ENCODE results near the gene MFSD11. TPM values are rescaled to one million over a fixed set of nuclear protein-coding genes. Genes with fewer than 3 reads are reported as not detected.
A peak's percentile ranks its signal among the peaks of the same experiment; 100 is the strongest.
"Not testable (repeated sequence)": the region's sequence is repeated elsewhere in the genome, so short reads cannot be mapped to it uniquely, and the experiment has no call there.

The MFSD11 gene
- total and polyA plus RNA-seq, 5 experiments from 2014 or later, result 18.1 to 30.4 (median 23.6) TPM

- DNase-seq (no peak), ATAC-seq (no peak)
- H3K4me3 Mint-ChIP-seq, result no peak overlapping the region
- POLR2A ChIA-PET, result interaction anchor here (0.7 to 6.5 kb wide), 3 partner anchors 13 to 1999 kb away, joined by 3 to 184 read pairs (median 109); partner anchors contain the start of genes JMJD6 and METTL23
- peak overlapping the region in 3 of 10 donors; percentile 11 to 40 (median 29) for H3K27ac Mint-ChIP-seq
- H3K36me3 Mint-ChIP-seq, result peaks cover 8 to 52% (median 20%) of the 10 kb centered on the region in 3 donors
- H3K9me3 Mint-ChIP-seq, result no peaks in the 10 kb centered on the region
- H3K4me1 Mint-ChIP-seq, result peaks cover 14 to 34% (median 25%) of the 10 kb centered on the region in 4 donors
- no peaks in the 10 kb centered on the region for H3K27me3 Mint-ChIP-seq
Observed at GRCh38 chr17:76740329-76741118, 2.6 kb downstream of the MFSD11 start.

GRCh38 chr17:76742958-76743357 is 5.0 kb downstream of the MFSD11 start:
- no peak for DNase-seq
- Mint-ChIP-seq H3K4me3 (no peak overlapping the region), H3K36me3 (peaks cover 5 to 63% (median 23%) of the 10 kb centered on the region in 3 donors), H3K4me1 (peaks cover 10 to 28% (median 19%) of the 10 kb centered on the region in 4 donors), H3K27ac (no peak overlapping the region), H3K9me3 (no peaks in the 10 kb centered on the region), H3K27me3 (no peaks in the 10 kb centered on the region)
- no peak for ATAC-seq
- POLR2A ChIA-PET, result interaction anchor here (0.7 kb wide), 2 partner anchors 10 kb away, joined by 3 to 4 read pairs; no protein-coding TSS in a partner anchor

GRCh38 chr17:76744747-76745146 is 6.8 kb downstream of the MFSD11 start:
- Mint-ChIP-seq H3K27ac (no peak overlapping the region), H3K27me3 (no peaks in the 10 kb centered on the region), H3K9me3 (no peaks in the 10 kb centered on the region), H3K4me1 (peaks cover 0 to 11% (median 5%) of the 10 kb centered on the region in 4 donors), H3K36me3 (peaks cover 5 to 76% (median 23%) of the 10 kb centered on the region in 3 donors), H3K4me3 (no peak overlapping the region)
- POLR2A ChIA-PET, result no interaction called here
- DNase-seq (no peak), ATAC-seq (no peak)

- DNase-seq, H3K4me1 Mint-ChIP-seq, H3K9me3 Mint-ChIP-seq, H3K4me3 Mint-ChIP-seq, H3K27me3 Mint-ChIP-seq, ATAC-seq: not testable (repeated sequence)
- Mint-ChIP-seq H3K27ac (peak overlapping the region in 1 of 10 donors; percentile 27), H3K36me3 (peaks cover 5 to 78% (median 23%) of the 10 kb centered on the region in 3 donors)
- POLR2A ChIA-PET, result interaction anchor here (3.8 kb wide), 1 partner anchor 8 kb away, joined by 27 read pairs; the partner anchor contains the start of genes MFSD11 and SRSF2
Observed at GRCh38 chr17:76745785-76746184, 7.9 kb downstream of the MFSD11 start.

GRCh38 chr17:76747716-76748363 is 9.9 kb downstream of the MFSD11 start:
- Mint-ChIP-seq H3K9me3 (no peaks in the 10 kb centered on the region), H3K4me3 (no peak overlapping the region), H3K36me3 (peaks cover 0 to 60% (median 21%) of the 10 kb centered on the region in 3 donors), H3K4me1 (peaks cover 5 to 11% (median 10%) of the 10 kb centered on the region in 4 donors), H3K27me3 (no peaks in the 10 kb centered on the region), H3K27ac (no peak overlapping the region)
- POLR2A ChIA-PET, result interaction anchor here (0.8 to 3.8 kb wide), 4 partner anchors 10 to 1209 kb away, joined by 3 to 27 read pairs (median 4); partner anchors contain the start of genes MFSD11 and SRSF2
- ATAC-seq (no peak), DNase-seq (no peak)

GRCh38 chr17:76748657-76749056 is 10.7 kb downstream of the MFSD11 start:
- Mint-ChIP-seq H3K27me3 (no peaks in the 10 kb centered on the region), H3K36me3 (peaks cover 0 to 53% (median 21%) of the 10 kb centered on the region in 3 donors), H3K27ac (peak overlapping the region in 2 of 10 donors; percentile 20 to 59), H3K4me1 (peaks cover 11 to 20% (median 18%) of the 10 kb centered on the region in 4 donors), H3K4me3 (no peak overlapping the region), H3K9me3 (no peaks in the 10 kb centered on the region)
- DNase-seq, result no peak
- no peak for ATAC-seq
- POLR2A ChIA-PET, result interaction anchor here (0.7 to 3.8 kb wide), 5 partner anchors 11 to 1116 kb away, joined by 3 to 27 read pairs (median 3); partner anchors contain the start of genes MFSD11 and SRSF2

- Mint-ChIP-seq H3K36me3 (peaks cover 0 to 26% (median 4%) of the 10 kb centered on the region in 3 donors), H3K9me3 (no peaks in the 10 kb centered on the region), H3K27ac (peak overlapping the region in 7 of 10 donors; percentile 72 to 100 (median 99)), H3K27me3 (no peaks in the 10 kb centered on the region), H3K4me3 (peak overlapping the region in 1 of 10 donors; percentile 75), H3K4me1 (peaks cover 12 to 25% (median 24%) of the 10 kb centered on the region in 4 donors)
- no peak for ATAC-seq
- no peak for DNase-seq
- POLR2A ChIA-PET, result interaction anchor here (0.7 to 6.6 kb wide), 4 partner anchors 14 to 24 kb away, joined by 4 to 109 read pairs (median 16); partner anchors contain the start of genes JMJD6, METTL23, MFSD11 and SRSF2
Observed at GRCh38 chr17:76751416-76751993, 13.6 kb downstream of the MFSD11 start.

- Mint-ChIP-seq H3K27ac (peak overlapping the region; percentile 90 to 100 (median 99)), H3K4me3 (peak overlapping the region in 9 of 10 donors; percentile 37 to 84 (median 67)), H3K9me3 (no peaks in the 10 kb centered on the region), H3K4me1 (peaks cover 12 to 25% (median 24%) of the 10 kb centered on the region in 4 donors), H3K36me3 (peaks cover 0 to 21% (median 0%) of the 10 kb centered on the region in 3 donors), H3K27me3 (no peaks in the 10 kb centered on the region)
- peak in 1 of 2 donors; percentile 59 for ATAC-seq
- POLR2A ChIA-PET, result interaction anchor here (0.6 to 6.6 kb wide), 7 partner anchors 14 to 560 kb away, joined by 3 to 109 read pairs (median 8); partner anchors contain the start of genes JMJD6, METTL23, MFSD11 and SEC14L1
- DNase-seq, result peak in 4 of 10 donors; percentile 8 to 67 (median 32)
Observed at GRCh38 chr17:76752006-76752405, 14.1 kb downstream of the MFSD11 start.

GRCh38 chr17:76753061-76753961 is 15.4 kb downstream of the MFSD11 start:
- no peaks in the 10 kb centered on the region for H3K27me3 Mint-ChIP-seq
- H3K27ac Mint-ChIP-seq, result peak overlapping the region; percentile 90 to 100 (median 99)
- ATAC-seq (peak; percentile 90 to 94), DNase-seq (peak in 9 of 10 donors; percentile 23 to 92 (median 71))
- H3K36me3 Mint-ChIP-seq, result peaks cover 0 to 15% (median 0%) of the 10 kb centered on the region in 3 donors
- H3K9me3 Mint-ChIP-seq, result no peaks in the 10 kb centered on the region
- peak overlapping the region; percentile 84 to 96 (median 90) for H3K4me3 Mint-ChIP-seq
- peaks cover 14 to 25% (median 24%) of the 10 kb centered on the region in 4 donors for H3K4me1 Mint-ChIP-seq
- POLR2A ChIA-PET, result interaction anchor here (0.6 to 6.6 kb wide), 13 partner anchors 9 to 1742 kb away, joined by 3 to 109 read pairs (median 4); partner anchors contain the start of genes JMJD6, METTL23, MFSD11 and SEC14L1

GRCh38 chr17:76755285-76755684 is 17.4 kb downstream of the MFSD11 start:
- POLR2A ChIA-PET, result interaction anchor here (1.2 to 6.6 kb wide), 2 partner anchors 18 to 29 kb away, joined by 3 to 109 read pairs; partner anchors contain the start of genes JMJD6, METTL23, MFSD11 and SRSF2
- H3K36me3 Mint-ChIP-seq, result peaks cover 0 to 2% (median 0%) of the 10 kb centered on the region in 3 donors
- ATAC-seq, result no peak
- no peaks in the 10 kb centered on the region for H3K9me3 Mint-ChIP-seq
- DNase-seq, result no peak
- peaks cover 14 to 25% (median 24%) of the 10 kb centered on the region in 4 donors for H3K4me1 Mint-ChIP-seq
- H3K4me3 Mint-ChIP-seq, result no peak overlapping the region
- peak overlapping the region in 5 of 10 donors; percentile 19 to 99 (median 63) for H3K27ac Mint-ChIP-seq
- no peaks in the 10 kb centered on the region for H3K27me3 Mint-ChIP-seq

GRCh38 chr17:76757256-76757655 is 19.3 kb downstream of the MFSD11 start:
- DNase-seq (no peak), ATAC-seq (no peak)
- peak overlapping the region in 2 of 10 donors; percentile 70 to 75 for H3K27ac Mint-ChIP-seq
- H3K27me3 Mint-ChIP-seq, result no peaks in the 10 kb centered on the region
- peaks cover 0 to 2% (median 0%) of the 10 kb centered on the region in 3 donors for H3K36me3 Mint-ChIP-seq
- no peaks in the 10 kb centered on the region for H3K9me3 Mint-ChIP-seq
- H3K4me1 Mint-ChIP-seq, result peaks cover 12 to 21% (median 19%) of the 10 kb centered on the region in 4 donors
- H3K4me3 Mint-ChIP-seq, result no peak overlapping the region
- POLR2A ChIA-PET, result interaction anchor here (6.6 kb wide), 1 partner anchor 20 kb away, joined by 109 read pairs; the partner anchor contains the start of genes MFSD11 and SRSF2

Measured in naive thymus-derived CD8-positive, alpha-beta T cell (primary cell).